ENCODE results near the gene SNRNP48.

Gene SNRNP48

DNA sequence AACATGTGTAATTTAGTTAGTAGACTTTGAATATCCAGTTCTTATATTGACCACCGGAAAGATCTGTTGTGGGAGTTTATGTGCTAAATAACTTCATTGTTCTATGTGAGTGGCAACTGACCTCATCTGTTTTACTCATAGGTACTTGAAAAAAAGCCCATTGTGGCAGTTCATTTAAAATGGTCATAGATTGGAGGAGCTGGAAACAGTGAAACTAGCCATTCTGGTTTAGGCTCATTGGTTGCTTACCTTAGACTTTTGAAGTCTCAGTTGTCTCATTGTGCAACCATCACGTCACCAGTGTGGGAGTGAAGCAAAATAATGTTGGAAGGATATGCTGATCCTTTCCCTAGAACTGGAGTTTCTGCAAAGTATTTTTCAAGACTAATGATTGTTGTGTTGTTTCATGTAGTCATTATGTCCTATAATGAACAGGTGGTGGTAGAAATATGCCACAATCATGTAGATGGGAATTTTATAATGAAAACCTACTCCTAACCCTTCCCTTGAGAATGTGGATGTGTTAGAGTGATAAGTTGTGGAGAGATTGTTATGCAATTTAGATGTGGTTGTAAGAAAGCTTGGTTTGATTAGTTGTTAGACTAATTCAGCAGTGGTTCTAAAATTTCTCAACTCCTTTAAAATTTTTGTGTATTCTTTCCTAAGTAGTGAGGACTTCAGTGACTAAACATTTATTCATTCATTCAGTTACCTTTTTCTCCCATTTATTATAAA is 30.2 kb upstream of the SNRNP48 start:
- no peak for DNase-seq (ENCODE audit: low read depth)

DNA sequence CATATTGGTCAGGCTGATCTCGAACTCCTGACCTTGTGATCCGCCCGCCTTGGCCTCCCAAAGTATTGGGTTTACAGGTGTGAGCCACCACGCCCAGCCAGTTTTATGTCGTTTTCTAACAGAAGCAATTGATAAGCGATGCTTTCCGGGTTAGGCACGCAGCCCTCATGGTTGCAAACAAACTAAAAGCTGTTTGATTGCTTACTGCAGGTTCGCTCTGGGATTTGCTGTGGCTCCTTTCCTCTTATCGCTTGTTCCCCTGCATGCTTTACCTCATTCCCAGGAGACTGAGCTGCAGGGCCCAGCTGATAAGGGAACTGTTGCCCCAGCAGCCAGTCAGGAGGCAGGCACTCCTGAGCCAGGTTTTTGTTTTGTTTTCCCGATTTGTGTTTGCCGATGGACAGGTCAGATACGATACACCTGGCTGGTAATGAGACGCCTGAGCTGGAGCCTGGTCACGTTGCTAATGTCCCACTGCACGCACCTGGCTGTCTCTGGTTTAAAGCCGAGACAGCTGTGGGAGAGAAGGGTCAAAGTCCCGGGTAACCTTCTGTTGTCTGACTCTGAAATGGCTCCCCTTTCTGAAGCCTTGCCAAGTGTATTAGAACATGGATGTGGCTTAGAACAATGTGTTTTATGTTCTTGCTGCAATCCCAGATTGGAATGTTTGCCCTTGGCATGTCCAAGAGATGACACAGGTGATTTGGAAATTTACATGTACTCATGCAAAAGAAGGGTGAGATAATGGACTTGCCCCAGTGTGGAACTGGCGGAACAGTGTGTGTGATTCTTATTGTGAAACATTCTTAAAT is 28.6 kb upstream of the SNRNP48 start:
- no peak for DNase-seq (ENCODE audit: low read depth)

DNA sequence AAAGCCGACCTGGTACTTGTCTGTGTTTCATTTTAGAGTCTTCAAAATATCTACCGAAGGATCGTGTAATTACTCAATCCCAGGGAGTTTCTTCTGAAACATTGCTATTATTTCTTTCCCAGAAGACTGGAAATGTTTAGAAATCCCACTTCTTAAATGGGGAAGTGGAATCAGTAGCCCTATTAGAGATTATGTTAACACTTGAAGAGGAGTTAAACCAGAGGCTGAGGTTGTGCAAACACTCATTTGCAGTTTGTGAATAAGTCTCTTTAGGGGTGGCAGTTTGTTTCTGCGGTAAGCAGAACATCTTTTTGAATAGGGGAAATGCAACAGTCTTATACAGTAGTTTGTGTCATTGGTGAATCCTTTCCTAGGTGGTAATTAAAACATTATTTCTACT is 27.2 kb upstream of the SNRNP48 start:
- no peak for DNase-seq (ENCODE audit: low read depth)

DNA sequence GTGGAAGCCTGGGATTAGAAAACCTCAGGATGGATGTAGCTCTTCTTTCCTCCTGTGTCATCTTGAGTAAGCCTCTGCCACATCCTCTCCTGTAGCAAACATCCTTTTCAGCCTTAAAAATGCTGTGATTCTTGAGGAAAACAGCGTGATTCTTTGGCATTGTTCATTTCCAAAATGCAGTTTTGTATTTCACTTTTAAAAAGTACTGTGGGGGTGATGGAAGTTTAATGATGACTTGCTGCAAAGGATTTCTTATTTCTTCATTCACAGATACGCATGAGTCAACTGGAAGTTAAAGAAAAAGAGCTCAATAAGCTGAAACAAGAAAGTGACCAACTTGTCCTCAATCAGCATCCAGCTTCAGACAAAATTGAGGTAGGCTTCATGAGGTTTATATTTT is 23.9 kb upstream of the SNRNP48 start:
- no peak for DNase-seq (ENCODE audit: low read depth)

DNA sequence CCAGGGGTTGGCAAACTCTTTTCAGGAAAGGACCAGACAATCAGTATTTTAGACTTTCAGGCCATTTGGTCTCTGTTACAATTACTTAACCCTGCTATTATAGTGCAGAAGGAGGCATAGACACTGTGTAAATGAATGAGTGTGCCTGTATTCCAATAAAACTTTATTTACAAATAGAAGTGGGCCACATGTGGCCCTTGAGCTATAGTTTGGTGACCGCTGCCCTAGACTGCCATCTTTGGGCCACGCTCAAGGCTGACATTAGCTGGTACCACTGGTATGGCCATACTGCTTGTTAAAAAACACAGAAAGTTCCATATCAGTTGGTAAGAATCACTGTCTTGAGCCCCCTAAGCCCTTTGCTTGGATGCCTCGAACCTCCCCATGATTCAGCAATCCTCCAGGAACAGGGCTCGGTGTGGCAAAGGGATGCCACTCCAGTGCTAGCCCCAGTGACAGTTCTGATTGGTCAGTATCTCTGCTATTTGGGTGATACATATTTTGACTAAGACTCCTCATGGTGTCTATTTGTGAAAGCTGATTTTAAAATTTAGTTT is 23.3 kb upstream of the SNRNP48 start:
- DNase-seq (ENCODE audit: low read depth) = no peak

DNA sequence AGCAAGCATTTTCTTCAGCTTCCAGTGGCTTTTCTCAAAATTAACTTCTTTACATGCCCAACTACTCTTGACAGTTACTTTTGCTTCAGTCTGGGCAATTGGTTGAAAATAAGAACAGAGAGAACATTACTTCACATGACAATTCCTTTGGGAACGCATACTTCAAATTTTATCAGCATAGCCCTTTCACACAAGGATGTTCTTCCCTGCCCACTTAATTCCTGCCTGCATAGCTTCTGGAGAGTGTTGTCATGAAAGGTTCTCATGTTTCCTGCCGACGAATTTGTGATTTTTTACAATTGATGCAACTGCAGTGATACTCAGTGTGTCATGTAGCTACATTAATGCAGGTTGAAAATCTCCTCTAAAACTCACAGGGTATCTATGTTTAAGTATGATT is 22.0 kb upstream of the SNRNP48 start:
- no peak for DNase-seq (ENCODE audit: low read depth)

DNA sequence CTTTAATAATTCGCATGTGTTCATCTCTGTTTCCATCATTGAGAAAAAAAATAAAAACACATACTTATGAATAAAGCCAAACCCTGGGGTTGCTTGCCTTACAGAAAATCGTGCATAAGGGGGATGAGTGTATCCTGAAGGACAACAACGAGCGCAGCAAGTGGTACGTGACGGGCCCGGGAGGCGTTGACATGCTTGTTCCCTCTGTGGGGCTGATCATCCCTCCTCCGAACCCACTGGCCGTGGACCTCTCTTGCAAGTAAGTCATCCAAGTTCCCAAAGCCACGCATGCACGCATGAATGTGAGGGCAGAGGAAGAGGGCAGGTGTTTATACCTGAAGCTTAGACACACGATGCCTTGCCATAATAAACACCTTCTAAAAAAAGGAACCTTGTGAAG is 20.9 kb upstream of the SNRNP48 start:
- DNase-seq (ENCODE audit: low read depth) = no peak

DNA sequence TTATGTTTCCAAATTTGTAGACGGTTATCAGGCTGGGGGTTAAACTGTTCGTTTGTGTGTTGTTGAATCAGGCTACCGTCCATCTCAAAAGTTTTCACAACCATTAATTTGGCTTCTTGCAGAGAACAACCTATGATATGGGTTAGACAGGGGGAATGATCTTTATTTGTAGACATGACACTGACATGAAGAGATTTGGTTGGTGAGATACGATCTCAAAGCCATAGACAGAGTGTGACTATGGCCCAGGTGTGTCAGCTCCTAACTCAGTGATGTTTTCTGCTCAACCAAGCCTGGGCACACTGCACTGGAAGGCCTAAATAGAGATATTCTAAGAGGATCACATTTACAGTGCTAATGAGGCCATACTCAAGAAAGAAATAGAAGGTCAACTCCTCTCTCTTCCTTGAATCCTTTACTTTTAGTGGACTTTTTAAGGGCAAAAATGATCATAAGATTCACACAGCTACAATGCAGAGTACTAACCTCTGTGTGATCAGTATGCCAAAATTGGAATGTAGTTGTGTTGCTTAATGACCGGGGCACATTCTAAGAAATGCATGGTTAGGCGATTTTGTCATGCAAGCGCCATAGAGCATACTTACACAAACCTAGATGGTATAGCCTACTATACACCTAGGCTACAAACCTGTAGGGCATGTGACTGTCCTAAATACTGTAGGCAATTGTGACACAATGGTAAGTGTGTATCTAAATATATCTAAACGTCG is 17.6 kb upstream of the SNRNP48 start:
- DNase-seq (ENCODE audit: low read depth) = no peak

DNA sequence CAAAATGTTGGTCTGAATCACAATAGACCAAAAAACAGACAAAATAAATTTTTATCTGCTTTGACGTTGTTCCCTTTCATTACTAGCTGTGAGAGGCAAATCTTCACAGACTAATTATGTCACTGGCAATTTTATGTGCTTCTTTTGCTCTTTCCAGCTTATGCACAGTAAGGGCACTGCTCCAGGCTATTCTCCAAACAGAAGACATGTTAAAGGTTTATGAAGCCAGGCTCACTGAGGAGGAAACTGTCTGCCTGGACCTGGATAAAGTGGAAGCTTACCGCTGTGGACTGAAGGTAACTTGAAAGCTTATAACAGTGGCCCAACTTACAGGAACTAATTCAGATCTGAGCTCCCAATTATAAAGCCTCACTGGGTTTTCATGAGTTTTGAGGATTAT is 15.5 kb upstream of the SNRNP48 start:
- DNase-seq (ENCODE audit: low read depth) = no peak

DNA sequence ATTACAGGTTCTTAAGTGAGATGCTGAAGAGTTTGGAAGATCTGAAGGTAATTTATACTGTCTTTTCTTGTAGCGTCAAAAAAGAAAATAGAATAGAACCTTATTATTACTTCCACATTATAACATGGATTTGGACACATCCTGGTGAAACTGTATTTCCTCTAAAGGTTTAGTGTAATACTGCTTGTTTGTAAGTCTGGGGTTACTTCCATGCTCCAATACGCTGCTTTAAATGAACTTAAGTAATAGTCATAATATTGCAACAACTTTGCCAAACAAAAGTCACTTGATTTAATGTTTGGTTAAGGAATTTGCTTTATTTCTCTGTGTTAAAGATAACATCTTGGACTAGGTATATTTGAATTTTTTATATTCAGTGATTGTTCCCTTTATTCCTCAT is 11.5 kb upstream of the SNRNP48 start:
- no peak for DNase-seq (ENCODE audit: low read depth)

DNA sequence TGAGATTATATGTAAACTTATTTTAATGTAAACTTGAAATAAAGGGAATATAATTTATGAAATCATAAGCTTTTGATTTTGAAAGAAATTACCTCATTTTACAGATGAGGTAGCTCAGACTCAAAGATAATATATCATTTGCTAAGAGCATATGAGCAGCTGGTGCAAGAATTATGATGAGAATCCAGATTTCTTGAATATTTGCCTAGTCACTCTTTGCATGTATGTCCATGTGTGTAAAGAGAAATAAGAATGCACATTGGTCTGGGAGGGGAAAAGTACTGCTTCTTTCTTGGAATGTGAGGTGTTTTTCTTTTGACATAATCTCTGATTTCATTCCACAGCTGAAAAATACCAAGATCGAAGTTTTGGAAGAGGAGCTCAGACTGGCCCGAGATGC is 11.1 kb upstream of the SNRNP48 start:
- DNase-seq (ENCODE audit: low read depth) = no peak

DNA sequence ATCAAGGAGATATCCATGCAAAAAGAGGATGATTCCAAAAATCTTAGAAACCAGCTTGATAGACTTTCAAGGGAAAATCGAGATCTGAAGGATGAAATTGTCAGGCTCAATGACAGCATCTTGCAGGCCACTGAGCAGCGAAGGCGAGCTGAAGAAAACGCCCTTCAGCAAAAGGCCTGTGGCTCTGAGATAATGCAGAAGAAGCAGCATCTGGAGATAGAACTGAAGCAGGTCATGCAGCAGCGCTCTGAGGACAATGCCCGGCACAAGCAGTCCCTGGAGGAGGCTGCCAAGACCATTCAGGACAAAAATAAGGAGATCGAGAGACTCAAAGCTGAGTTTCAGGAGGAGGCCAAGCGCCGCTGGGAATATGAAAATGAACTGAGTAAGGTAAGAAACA is 10.1 kb upstream of the SNRNP48 start:
- no peak for DNase-seq (ENCODE audit: low read depth)

DNA sequence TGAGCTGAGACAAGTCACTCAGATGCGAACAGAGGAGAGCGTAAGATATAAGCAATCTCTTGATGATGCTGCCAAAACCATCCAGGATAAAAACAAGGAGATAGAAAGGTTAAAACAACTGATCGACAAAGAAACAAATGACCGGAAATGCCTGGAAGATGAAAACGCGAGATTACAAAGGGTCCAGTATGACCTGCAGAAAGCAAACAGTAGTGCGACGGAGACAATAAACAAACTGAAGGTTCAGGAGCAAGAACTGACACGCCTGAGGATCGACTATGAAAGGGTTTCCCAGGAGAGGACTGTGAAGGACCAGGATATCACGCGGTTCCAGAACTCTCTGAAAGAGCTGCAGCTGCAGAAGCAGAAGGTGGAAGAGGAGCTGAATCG is 9.5 kb upstream of the SNRNP48 start:
- DNase-seq (ENCODE audit: low read depth) = no peak

DNA sequence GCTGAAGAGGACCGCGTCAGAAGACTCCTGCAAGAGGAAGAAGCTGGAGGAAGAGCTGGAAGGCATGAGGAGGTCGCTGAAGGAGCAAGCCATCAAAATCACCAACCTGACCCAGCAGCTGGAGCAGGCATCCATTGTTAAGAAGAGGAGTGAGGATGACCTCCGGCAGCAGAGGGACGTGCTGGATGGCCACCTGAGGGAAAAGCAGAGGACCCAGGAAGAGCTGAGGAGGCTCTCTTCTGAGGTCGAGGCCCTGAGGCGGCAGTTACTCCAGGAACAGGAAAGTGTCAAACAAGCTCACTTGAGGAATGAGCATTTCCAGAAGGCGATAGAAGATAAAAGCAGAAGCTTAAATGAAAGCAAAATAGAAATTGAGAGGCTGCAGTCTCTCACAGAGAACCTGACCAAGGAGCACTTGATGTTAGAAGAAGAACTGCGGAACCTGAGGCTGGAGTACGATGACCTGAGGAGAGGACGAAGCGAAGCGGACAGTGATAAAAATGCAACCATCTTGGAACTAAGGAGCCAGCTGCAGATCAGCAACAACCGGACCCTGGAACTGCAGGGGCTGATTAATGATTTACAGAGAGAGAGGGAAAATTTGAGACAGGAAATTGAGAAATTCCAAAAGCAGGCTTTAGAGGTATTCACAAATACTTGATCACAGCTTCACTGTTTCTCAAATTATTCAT is 8.9 kb upstream of the SNRNP48 start:
- DNase-seq (ENCODE audit: low read depth) = no peak

DNA sequence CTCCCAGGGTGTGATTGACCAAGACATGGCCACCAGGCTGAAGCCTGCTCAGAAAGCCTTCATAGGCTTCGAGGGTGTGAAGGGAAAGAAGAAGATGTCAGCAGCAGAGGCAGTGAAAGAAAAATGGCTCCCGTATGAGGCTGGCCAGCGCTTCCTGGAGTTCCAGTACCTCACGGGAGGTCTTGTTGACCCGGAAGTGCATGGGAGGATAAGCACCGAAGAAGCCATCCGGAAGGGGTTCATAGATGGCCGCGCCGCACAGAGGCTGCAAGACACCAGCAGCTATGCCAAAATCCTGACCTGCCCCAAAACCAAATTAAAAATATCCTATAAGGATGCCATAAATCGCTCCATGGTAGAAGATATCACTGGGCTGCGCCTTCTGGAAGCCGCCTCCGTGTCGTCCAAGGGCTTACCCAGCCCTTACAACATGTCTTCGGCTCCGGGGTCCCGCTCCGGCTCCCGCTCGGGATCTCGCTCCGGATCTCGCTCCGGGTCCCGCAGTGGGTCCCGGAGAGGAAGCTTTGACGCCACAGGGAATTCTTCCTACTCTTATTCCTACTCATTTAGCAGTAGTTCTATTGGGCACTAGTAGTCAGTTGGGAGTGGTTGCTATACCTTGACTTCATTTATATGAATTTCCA is 4.6 kb upstream of the SNRNP48 start:
- DNase-seq (ENCODE audit: low read depth) = no peak

DNA sequence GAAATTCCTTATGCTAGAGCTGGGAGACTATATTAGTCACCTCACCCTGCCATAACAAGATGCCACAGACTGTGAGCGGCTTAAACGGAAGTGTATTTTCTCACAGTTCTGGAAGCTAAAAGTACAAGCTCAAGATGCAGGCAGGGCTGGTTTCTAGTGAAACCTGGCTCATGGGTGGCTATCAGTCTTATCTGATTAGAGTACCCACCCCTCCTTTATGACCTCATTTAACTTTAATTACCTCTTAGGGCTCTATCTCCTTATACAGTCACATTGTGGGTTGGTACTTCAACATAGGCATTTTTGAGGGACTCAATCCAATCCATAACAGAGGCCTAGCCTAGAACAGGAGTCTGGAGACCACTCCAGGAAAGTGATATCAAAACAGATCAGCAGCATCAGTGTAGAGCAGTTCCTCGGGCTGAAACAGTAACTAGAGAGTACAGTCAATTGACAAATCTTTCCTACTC is 2.3 kb upstream of the SNRNP48 start:
- no peak for DNase-seq (ENCODE audit: low read depth)

DNA sequence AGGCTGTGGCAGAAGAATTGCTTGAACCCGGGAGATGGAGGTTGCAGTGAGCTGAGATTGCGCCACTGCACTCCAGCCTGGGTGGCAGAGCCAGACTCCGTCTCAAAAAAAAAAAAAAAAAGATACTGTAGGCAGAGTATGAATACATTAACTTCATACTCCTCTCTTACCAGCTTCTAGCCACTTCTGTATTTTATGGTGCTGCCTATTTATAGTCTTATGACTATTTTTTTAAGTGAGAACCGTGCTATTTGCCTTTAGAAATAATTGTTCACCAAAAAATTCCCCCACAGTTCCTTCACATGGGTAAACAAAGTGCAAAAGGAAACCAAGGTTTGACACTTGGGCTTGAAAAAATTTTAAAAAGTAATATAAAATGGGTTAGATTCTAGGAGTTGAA is 1.5 kb upstream of the SNRNP48 start:
- no peak for DNase-seq (ENCODE audit: low read depth)

DNA sequence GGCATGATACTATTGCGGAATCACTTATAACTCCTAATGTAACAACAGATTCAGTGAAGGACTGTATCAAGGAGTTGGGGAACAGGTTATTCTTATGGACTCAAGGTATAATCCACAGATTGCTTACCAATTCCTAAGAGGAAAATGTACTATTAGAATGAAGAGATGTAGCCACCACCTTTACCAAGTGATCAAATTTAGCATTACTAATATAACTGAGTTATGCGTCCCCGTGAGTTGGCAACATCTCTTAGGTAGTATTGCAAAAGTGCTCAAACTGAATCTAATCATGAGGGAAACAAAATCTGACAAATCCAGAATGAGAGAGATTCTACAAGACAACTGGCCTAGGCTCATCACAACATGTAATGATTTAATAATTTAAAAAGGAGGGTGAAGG is 777 bp upstream of the SNRNP48 start:
- DNase-seq (ENCODE audit: low read depth) = no peak

DNA sequence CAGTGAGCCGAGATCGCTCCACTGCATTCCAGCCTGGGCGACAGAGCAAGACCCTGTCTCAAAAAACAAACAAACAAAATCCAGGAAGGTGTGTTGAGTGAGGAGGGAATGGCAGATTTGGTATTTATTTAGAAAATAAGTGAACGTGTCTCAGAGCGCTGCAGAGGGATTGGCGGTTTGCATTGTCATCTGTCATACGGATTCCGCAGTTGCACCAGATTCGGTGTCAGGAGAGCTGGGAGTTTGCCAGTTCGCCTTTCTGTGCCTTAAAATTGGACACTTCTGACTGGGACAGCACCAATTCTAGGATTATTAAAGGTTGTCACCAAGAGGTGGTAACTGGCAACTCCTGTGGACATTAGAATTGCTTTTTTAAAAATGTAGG is 912 bp downstream of the SNRNP48 start:
- DNase-seq (ENCODE audit: low read depth) = no peak

DNA sequence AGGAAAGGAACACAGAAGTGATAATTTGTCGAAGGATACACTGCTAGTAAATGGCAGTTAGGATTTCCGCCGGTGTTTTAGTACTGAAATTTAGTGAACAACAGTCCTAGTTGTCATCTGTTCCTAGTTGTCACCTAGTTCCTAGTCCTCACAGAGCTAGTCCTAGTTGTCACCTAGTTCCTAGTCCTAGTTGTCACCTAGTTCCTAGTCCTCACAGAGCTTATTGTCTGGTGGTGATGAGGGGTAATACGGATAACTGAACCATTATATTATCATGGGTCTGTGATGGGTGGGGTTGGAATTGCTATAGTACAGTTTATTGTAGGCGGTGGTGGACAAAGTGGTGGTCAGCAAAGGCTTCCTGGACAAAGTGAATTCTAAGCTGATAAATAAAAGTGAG is 1.8 kb downstream of the SNRNP48 start:
- DNase-seq (ENCODE audit: low read depth) = no peak

DNA sequence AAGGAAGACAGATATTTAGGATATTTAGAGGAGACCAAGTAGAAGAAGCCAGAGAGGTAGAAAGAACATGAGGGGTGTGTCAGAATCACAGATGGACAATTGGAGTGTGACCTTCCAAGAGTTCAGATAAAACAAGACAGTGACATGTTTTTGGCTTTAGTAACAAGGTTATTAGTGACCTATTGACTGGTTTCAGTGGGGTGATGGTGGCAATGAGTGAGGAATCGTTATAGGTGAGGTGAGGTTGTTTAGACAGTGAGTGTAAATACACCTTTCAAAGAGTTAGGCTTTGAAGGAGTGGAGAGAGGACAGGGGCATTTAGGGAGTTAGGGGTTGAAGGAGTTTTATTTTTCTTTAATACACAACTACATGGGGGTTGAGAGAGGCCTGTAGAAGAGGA is 3.2 kb downstream of the SNRNP48 start:
- no peak for DNase-seq (ENCODE audit: low read depth)

Measured in stimulated activated CD8-positive, alpha-beta memory T cell treated with anti-CD3 and anti-CD28 coated beads, Interleukin-12 subunit alpha, Interleukin-12 subunit beta, amount 100 ng/mL, for 4 hours (primary cell).